HUDEP-2 (cell line): Measurements from ENCODE around the gene HM13.
A peak's percentile ranks its signal among the peaks of the same experiment; 100 is the strongest.

Experiments used
- DNase-seq, 76 experiments: peaks; one replicate each; lab custom pipeline; 2025; ENCODE audit not compliant: unreplicated experiment in 76 of 76; lab: John Stamatoyannopoulos, UW

The HM13 gene

DNA sequence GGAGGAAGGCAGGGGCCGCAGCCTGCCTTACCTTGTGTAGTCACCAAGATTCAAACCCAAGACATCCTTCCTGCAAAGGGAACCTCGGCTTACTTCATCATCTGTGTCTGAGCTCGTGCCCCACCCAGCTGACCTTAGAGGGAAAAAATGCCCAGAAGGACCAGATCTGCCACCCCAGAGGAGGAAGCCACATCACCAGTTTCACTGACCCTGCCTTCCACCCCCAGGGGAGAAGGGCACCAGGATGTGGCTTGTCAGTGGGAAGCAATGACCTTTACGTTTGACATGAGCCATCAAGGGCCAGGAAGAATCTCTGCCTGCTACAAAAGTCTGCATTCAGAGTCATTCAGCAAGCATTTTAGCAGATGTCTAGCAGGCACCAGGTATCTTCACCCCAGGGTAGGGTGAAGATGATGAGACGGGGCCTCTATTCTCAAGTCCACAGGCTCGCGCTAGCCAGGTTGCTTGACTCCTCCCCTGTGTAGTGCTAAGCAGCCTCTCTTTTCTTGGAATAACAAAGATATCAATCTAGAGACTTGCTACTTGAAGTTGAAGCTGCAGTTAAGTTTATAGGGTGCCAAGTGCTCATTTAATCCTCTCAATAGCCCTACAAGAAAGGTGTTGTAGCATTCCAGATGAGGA lies 28.1 kb downstream of the HM13 start:
- no peak for DNase-seq

DNA sequence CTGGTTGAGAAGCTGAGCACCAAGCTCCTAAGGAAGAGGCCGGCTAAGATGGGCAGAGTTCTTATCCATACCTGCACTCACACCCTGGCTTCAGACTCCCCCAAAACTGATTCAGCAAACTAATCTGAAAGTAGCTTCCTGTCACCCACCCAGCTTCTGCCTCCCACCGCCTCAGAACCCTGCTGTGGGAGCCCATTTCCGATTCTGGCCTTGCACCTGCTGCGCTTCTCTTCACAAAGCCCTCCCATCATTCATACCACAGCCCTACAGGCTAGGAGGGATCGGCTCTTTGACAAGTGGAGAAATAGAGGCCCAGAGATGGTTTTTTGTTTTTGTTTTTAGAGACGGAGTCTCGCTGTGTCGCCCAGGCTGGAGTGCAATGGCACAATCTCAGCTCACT lies 28.7 kb downstream of the HM13 start:
- no peak for DNase-seq

DNA sequence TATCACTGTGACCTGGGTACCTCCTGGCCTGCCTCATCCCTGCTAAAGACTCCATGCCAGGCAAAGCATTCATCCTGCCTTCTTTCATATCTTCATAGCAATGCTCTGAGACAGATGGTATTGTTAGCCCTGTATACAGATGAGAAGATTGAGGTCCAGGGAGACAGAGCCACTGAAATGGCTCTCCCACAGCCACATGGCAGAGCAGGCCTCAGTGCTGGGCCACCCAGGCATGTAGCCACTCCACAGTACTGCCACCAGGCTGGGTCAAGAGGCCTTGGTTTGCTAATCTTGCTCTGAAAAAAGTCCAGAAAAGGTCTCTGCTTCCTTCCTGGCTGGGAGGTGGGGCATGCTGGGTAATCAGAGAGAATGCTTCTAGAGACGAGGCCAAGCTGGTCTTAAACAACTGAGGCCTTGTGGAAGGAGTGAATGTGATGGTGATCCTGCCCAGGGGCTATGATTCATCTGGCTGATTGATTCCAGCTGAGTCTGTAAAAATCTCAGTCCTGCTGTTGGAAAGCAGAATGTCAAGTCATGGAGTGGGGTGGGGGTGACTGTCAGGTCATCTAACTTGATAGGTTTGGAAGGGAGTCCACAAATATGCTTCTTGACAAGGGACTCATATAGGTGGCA lies 29.8 kb downstream of the HM13 start:
- DNase-seq, result no peak

DNA sequence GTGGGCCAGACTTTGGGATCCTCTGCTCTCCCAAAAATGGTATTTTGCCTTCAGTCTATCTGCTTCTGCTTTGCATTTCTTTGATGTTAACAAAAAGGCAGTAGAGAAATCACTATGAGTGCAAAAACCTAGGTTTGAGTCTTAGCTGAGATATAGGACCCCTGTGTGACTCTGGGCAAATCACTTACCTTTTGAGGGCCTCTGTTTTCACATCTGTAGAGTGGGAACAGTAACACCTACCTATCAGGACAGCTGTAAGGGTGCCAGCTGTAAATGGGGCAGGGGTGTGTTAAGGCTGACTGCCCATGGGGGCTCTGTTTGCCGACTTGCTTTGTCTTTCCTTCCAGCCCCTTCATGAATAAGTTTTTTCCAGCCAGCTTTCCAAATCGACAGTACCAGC lies 30.4 kb downstream of the HM13 start:
- DNase-seq, result no peak

DNA sequence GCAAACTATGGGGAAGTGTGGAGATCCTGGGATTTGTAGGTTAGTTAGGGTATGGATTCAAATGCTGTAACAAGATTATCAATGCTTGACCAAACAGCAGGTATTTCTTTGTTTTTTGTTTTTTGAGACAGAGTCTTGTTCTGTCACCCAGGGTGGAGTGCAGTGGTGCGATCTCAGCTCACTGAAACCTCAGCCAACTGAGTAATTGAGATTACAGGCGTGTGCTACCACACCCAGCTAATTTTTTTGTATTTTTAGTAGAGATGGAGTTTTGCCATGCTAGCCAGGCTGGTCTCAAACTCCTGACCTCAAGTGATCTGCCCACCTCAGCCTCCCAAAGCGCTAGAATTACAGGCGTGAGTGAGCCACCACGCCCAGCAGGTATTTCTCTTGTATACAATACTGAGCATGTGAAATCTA lies 31.4 kb downstream of the HM13 start:
- peak in 4 of 76 experiments; percentile 10 to 32 (median 14) for DNase-seq

DNA sequence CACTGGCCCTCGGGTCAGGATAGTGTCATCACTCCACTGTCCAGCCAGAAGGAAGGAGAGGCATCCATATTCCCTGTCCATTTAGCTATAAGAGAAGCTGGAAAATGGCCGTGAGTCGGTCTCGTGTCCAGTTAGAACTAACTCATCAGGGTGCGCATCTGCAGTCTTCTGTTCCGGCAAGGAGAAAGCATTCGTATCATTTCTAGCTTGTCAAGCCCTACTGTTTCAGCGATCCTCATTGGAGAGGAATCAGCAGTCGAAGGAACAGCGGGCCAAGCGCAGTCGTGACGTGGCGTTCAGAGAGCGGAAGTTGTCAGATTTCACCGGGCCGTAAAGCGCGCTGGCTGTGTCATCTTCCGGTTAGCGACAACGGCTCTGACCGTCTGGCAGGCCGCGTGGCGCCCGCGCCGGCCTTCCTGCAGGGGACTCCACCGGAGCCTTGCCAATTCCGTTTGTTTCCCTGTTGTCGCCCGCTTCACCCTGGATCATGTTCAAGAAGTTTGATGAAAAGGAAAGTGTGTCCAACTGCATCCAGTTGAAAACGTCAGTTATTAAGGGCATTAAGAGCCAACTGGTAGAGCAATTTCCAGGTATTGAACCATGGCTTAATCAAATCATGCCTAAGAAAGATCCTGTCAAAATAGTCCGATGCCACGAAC lies 32.9 kb downstream of the HM13 start:
- peak in 72 of 76 experiments; percentile 9 to 89 (median 65) for DNase-seq

DNA sequence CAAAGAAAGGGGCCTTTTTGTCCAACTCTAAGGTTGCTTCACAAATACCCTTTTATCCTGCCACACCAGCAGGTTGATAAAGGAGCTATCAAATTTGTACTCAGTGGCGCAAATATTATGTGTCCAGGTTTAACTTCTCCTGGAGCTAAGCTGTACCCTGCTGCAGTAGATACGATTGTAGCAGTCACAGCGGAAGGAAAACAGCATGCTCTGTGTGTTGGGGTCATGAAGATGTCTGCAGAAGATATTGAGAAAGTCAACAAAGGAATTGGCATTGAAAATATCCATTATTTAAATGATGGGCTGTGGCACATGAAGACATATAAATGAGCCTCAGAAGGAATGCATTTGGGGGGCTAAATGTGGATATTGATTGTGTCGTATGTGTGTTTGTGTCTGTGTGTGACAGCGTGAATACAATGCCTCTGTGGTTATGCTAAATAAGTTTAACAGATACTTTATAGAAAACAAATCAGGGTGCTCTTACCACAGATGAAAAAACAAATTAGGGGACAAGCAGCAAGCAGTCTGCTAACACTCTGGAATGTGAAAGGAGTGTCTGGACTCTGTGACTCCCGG lies 33.6 kb downstream of the HM13 start:
- DNase-seq, result no peak

DNA sequence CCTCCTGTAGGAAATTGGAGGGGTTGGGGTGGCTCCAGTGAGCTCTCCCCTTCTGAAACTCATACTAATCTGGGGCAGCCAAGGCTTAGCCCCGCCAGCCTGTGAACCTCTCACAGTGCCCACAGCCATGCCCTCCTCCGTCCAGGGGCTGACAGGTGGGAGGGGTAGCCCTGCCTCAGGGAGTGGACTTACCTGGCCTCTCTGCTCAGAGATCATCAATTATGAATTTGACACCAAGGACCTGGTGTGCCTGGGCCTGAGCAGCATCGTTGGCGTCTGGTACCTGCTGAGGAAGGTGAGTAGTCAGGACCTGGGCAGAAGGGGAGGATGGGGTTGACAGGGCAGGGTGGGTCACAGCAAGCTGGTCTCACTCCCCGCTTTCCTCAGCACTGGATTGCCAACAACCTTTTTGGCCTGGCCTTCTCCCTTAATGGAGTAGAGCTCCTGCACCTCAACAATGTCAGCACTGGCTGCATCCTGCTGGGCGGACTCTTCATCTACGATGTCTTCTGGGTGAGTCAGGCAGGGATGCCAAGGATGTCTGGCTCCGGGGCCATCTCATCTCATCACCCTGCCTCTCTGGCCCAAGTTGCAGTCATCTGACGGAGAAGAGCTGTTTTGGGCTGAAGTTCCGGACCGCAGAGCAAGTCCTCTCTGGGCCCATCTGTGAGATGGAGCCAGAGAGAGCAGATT lies 34.7 kb downstream of the HM13 start:
- no peak for DNase-seq

DNA sequence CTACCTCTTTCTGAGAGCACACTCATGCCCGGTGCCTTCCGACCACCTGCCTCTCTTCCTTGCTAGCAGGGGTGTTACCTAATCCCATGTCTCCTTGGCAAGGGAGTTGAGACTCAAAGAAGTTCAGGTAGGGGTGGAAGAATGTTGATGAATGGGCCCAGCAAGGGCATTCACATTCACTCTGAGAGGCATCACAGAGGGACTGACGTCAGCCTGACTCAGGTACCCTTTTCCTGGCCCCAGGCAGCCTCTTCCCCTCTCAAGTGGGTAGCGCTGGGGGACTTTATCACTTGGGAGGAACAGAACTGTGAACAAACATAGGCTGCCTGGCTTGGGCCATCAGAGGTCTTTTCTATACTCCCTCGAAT lies 35.3 kb downstream of the HM13 start:
- DNase-seq, result no peak

DNA sequence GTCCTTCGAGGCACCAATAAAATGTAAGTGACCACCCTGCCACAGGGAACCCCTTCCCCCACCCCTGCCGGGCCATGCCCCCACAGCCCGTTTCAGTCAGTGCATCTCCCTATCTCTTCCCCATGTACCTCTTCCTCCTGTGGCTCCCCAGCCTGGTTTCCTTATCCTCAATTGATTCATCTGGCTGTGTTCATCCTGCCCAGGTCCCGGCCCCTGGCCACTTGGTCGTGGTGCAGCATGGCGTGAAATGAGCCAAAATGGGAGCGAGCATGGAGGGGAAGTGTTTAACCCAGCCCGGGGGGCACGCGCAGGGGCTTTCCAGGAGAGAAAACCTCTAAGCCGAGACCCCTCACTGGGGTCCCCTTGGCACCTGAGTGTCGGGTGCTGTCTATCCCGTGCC lies 35.9 kb downstream of the HM13 start:
- DNase-seq, result no peak

DNA sequence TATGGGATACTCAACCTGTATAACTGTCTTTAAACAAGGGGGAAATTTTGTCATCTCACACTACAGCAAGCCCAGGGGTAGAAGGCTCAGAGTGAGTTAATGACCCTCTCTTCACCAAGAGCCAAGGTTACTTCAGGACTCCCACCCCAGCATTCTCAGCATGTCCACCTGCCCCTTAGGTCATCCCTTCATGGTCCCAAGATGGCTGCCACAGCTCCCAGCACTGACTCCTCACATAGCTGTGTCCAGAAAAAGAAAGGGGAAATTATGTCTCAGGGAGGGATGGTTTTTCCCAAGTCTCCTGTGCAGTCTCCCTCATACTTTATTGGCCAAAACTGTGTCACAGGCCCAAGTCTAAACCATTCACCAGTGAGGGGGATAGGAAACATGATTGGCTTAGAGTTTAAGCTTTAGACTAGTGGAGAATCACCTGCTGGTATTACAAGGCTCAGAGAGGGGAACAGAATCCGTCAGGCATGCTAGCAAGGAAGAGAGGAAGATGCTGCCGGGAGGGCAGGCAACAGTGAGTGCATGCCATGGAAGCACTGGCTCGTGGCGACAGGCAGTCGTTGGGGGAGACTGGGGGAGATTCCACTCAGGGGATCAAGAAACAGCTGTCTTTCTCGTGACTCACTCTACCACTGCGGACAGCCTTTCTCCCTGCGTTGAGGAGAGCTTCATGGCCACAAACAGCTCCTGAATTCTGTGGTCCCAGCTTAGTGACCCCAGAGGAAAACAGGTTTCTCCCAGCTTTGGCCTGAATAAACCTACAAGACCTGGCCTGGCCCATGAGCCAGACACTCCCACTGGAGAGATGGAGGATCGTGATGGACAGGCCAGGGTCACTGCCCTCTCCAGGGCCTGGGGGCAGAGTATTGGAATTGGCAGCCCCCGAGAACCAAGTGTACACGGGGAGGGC lies 37.2 kb downstream of the HM13 start:
- DNase-seq, result no peak

DNA sequence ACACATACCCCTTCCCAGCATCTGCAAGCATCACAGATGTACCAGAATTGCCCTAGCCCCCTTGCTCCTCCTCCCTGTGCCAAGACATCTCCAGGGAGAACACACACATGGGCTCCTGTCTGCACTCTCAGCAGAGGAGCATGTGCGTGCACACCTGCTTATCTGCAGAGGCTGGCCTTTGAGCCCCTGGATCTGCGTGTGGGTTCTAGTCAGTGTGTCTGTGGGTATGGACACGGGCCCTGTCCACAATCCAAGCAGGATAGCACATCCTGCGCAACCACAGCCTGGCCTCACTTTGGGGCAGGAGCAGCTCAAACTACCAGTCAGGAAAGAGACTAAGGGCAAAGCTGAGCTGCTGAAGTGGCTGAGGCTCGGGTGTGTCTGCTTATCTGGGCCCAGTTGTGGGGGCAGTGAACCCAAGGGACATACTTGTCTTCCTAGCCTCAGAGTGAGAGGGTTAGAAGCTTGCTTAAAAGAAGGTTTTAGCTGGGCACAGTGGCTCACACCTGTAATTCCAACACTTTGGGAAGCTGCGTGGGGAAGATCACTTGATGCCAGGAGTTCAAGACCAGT lies 41.0 kb downstream of the HM13 start:
- DNase-seq, result peak in 65 of 76 experiments; percentile 8 to 75 (median 41)

DNA sequence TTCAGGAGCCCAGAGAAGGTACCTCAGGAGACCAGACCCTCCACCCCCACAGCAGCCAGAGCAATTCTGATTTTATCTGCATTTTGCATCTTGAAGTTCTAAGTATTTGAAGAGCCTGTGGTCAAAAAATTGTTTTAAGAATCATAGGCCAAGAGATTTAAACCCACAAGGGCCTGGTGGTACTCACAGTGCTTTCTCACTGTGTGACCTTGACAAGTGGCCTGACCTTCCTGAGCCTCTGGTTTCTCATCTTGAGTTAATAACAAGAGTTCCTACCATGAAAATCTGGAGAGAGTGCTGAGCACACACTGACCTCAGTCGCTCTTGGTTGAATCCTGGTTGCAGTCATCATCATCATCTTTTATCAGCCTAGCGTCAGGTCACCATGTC lies 45.5 kb downstream of the HM13 start:
- DNase-seq, result peak in 1 of 76 experiments; percentile 32

DNA sequence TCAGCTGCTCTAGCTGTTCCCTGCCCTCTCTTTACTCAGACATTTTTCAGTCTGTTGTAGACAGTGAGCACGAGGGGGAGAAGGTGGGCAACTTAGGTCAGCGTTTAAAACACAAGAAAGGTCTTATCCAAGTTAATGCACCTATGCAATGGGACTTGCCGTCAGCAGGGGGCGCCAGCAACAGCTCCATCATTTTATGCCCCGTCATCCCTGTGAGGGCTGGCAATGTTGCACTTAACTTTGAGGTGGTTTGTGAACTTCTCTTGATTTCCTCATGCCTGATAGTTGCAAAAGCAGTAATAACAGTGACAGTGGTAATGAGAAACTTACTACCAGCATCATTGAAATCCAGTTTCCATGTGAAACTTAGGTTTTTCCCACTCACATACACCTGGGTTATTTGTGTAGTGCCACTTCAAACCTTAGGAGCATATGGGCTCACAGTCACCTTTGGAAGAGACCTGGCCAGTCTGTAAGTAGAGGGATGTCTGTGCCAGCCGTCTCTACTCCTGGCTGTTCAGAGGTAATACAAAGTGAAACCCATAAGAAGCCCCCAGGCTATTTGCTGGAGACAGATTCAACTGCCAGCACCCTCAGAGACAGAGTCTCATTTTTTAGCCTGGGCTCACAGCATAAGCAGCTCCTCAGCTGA lies 46.0 kb downstream of the HM13 start:
- DNase-seq, result peak in 64 of 76 experiments; percentile 8 to 75 (median 45)

DNA sequence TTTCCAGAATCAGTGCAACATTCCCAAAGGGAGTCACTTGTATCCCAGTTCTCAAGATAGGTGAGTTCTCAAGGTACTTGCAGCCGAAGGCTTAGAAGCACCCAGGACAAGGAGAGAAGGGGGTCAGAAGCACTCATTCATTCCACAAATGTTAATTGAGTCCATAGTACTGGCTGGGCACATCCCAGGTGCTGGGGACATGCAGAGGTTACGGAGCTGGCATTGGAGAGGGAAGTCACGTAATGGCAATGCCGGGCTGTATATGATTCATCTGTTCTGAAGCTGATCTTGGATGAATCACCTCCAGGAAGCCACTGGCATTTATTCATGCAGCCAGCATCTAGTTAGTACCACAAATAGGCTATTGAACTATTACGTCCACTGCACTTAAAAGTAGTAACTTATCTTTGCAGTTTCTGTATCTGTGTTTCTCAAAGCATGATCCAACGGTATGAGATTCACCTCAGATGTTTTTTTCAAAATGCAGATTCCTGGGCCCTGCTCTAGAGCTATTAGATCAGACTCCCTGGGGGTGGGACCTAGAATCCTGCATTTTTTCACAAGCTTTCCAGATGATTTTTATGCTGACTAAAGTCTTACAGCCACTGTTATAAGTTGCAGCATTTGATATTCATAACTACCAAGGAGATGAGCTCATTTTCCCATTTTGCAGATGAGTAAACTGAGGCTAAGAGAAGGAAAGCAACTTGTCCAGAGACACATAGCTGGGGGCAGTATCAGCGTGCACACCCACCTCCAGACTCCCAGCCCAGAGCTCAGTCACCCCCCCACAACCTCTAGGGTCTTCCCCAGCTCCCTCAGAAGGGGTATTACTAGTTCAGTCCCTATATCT lies 46.7 kb downstream of the HM13 start:
- no peak for DNase-seq

DNA sequence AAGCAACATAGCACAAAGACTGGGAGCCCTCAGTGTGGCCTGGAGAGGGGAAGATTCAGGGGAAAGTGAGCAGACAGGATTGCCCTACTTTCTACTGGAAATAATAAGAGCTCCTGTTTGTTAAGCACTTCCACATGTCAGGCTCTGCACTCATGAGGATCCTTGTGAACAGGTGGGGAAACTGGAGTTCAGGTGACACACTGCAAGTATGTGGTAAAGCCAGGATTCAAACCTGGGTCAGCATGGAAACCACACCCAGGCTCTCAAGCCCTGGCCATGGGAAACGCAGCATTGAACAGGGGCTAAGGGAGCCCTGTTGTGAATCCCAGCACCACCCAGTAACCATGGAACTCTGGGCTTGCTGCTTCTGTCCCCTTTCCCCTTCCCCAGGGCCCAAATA lies 48.0 kb downstream of the HM13 start:
- DNase-seq, result no peak

DNA sequence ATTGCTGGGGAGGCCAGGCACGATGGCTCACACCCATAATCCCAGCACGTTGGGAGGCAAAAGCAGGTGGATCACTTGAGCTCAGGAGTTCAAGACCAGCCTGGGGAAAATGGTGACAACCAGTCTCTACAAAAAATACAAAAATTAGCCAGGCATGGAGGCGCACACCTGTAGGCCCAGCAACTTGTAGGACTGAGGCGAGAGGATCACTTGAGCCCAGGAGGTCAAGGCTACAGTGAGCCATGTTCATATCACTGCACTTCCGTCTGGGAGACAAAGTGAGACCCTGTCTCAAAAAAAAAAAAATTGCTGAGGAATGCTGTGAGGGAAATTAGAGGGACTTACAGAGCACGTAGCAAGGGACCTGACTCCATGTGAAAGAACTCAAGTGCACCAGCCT lies 50.0 kb downstream of the HM13 start:
- DNase-seq, result no peak

DNA sequence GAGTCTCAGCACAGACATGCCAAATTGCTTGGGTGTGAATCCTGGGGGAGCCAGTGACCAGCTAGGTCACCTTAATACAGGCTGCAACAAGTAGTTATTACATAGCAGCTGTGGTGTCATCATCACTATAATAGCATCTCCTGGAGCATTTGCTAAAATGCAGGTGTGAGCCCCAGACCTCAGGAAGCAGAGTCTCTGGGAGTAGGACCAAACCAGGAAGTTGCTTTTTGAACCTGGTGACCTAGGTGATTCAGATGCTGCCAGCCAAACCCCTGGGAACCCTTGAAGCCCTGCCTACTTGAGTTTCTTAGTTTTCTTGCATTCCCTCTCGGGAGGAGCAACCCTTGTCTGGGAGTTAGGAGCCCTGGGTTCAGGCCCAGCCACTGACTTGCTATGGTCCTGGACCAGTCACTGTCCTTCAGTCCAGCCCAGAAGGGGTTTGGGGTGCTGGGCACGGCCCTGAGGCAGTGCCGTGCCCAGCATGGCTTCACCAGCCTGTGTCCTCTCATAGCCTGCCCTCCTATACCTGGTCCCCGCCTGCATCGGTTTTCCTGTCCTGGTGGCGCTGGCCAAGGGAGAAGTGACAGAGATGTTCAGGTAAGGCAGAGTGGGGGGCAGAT lies 51.6 kb downstream of the HM13 start:
- no peak for DNase-seq
